Hematopoietic multipotent progenitor cell treated with erythropoietin and hydrocortisone succinate and interleukin-3 and kit ligand, for 6 days (in vitro differentiated cells): ENCODE data around the gene RBM33.
"Not testable (repeated sequence)": the region's sequence is repeated elsewhere in the genome, so short reads cannot be mapped to it uniquely, and the experiment has no call there.

ENCODE experiments used
- DNase-seq: peaks from one replicate; pipeline ENCODE4 v3.0.0-alpha.2; 2015

RBM33 gene

GRCh38 chr7:155813125-155813524, 168.7 kb downstream of the RBM33 start:
- no peak for DNase-seq

- DNase-seq, result no peak
Observed at GRCh38 chr7:155813546-155814315, 169.3 kb downstream of the RBM33 start.

GRCh38 chr7:155814316-155815276, 170.1 kb downstream of the RBM33 start:
- no peak for DNase-seq

GRCh38 chr7:155815332-155816191, 171.1 kb downstream of the RBM33 start:
- DNase-seq, result peak; percentile 66

- DNase-seq, result no peak
Observed at GRCh38 chr7:155816192-155816508, 171.7 kb downstream of the RBM33 start.

- no peak for DNase-seq
Observed at GRCh38 chr7:155816996-155817395, 172.5 kb downstream of the RBM33 start.

GRCh38 chr7:155817515-155817914, 173.1 kb downstream of the RBM33 start:
- DNase-seq, result not testable (repeated sequence)

GRCh38 chr7:155818154-155818819, 173.8 kb downstream of the RBM33 start:
- DNase-seq, result no peak

GRCh38 chr7:155818820-155819168, 174.3 kb downstream of the RBM33 start:
- DNase-seq, result no peak

GRCh38 chr7:155819186-155819585, 174.7 kb downstream of the RBM33 start:
- DNase-seq, result no peak

- DNase-seq, result no peak
Observed at GRCh38 chr7:155820246-155820645, 175.8 kb downstream of the RBM33 start.

GRCh38 chr7:155820788-155821187, 176.3 kb downstream of the RBM33 start:
- no peak for DNase-seq

- no peak for DNase-seq
Observed at GRCh38 chr7:155821851-155822250, 177.4 kb downstream of the RBM33 start.

GRCh38 chr7:155824227-155824886, 179.9 kb downstream of the RBM33 start:
- no peak for DNase-seq

GRCh38 chr7:155825336-155825735, 180.9 kb downstream of the RBM33 start:
- DNase-seq, result no peak

- DNase-seq, result no peak
Observed at GRCh38 chr7:155829796-155830470, 185.5 kb downstream of the RBM33 start.
